HG02678 (cell line): ENCODE results near the gene NR4A1.

ENCODE experiments used
- ATAC-seq: cut with Tn5 transposase; IDR thresholded peaks from one replicate; pipeline ENCODE4 v1.9.1; 2021; ENCODE audit warnings: mild to moderate bottlenecking, moderate library complexity; ENCODE audit not compliant: unreplicated experiment

The NR4A1 gene

GRCh38 chr12:52041035-52041434 lies 10.2 kb upstream of the NR4A1 start:
- no peak for ATAC-seq

DNA sequence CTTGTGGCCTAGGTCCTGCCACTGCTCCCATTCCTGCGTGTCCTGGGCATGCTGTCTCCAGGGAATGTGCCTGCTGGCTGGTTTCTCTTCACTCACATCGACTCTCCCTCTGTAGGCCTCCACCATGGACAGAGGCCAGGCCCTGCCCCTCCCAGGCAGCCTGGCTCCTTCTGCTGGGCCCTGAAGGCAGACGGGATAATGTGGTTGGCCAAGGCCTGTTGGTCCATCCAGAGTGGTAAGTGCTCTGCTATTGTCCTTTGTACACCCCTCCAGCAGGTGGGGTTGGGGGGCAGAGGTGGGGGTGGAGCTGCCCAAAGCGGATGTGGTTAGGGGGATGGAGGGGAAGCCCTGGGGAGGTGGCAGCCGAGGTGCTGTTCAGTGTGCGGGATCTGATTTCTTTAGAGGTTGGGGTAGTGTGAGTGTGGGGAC lies 9.5 kb upstream of the NR4A1 start:
- ATAC-seq = no peak

- no peak for ATAC-seq
Observed at GRCh38 chr12:52042706-52043385, 8.4 kb upstream of the NR4A1 start.

DNA sequence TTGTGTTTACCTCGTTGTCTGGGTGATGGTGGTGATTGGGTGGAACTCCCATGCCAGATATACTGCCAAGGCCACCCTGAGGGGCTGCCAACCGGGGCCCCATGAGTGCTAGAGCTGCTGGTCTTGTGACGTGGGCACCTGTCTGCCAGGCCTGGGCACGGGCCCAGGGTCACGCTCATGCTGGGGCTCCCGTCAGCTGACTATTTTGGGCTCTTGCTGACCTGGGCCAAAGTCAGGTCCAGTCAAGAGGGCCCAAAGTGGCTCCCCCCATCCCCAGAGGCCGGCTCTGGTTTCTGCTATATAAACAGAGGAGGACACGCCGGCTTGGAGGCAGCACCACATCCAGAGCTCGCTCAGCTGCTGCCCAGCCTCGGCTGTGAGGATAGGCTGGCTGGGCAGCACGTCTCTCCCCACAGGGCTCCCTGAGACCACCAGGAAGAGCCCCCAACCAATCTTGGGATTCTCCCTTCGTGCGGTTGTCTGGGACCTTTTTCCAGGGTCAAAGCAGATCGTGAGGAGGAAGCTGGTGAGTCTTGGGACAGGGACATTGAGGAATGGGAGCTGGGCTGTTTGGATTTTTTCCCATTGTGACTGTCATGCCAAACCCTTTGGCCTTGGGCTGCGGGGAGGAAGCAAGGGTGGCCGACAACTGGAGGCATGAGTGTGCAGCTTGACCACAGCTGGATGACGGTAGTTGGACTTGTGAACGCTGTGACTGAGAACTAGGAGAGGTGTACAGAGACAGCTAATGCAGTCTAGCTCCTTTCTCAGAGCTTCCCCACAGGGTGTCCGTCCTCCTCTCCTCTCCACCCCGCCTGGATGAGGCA lies 7.6 kb upstream of the NR4A1 start:
- ATAC-seq = no peak

GRCh38 chr12:52044292-52044983 lies 6.8 kb upstream of the NR4A1 start:
- ATAC-seq = no peak

DNA sequence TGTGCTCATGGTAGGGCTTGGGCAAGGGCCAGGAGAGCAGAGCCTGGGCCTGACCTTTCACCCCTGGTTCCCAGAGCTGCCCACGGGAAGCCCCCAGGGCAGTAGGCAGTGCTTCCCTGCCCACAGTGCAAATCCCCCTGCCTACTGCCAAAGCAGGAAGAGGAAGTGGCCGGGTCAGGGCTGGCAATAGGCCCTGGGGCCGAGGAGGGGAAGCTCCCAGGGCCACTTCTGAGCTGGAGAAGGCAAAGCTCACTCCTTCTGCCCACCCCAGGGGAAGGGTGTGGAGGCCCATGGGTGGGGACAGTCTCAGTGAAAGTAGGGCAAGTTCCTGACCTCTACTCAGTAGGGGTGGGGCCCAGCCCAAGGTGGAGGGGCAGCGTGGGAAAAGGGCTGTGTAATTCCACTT lies 5.4 kb upstream of the NR4A1 start:
- ATAC-seq = no peak

DNA sequence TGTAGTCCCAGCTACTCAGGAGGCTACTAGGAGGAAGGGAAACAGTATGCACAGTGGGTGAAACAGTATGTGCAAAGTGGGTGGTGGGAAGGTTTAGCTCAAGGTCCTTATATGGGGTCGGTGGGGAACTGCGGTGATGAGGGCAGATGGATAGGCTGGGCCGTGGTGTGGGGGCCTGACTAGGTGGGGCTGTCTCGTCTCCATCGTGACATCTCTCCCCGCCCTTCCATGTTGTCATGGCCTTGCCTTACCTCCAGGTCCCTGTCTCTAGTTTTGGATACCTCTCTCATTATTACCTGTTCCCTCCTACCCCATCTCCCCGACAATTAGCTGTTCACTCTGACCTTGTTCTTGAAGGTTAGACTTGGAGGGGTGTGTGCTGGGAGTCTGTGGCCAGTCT lies 4.4 kb upstream of the NR4A1 start:
- no peak for ATAC-seq

- no peak for ATAC-seq
Observed at GRCh38 chr12:52049286-52049685, 2.0 kb upstream of the NR4A1 start.

- no peak for ATAC-seq
Observed at GRCh38 chr12:52049688-52050087, 1.6 kb upstream of the NR4A1 start.

DNA sequence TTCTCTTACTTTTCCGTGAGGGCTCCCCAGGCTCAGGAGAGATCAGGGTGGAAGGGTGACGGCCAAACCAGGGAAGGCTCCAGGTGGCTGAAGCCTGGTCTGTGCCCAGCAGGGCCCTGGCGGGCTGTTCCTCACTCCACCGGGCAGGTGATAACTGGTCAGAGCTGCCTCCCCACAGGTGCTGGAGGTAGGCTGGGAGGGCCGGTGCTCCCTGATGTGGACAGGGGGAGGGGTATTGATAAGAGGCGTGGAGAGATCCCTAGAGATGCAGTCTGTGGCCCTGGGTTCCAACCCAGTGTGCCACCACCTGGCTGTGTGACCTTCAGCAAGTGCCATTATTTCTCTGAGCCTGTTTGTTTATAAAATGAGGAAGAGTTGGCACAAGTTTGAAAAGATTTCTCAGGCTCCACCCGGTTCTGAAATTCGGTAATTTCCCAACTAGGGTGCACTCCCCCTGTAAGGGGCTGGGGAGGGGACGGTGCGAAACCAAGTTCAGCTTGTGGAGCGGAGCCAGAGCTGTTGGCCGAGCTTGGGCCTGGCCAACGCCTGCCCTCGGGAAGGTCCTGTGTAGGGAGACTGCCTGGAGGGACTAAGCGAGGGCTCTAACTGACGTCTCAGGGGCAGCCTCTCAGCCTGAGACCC lies 1.0 kb upstream of the NR4A1 start:
- peak; percentile 18 for ATAC-seq

- no peak for ATAC-seq
Observed at GRCh38 chr12:52052468-52053186, 1.4 kb downstream of the NR4A1 start.

DNA sequence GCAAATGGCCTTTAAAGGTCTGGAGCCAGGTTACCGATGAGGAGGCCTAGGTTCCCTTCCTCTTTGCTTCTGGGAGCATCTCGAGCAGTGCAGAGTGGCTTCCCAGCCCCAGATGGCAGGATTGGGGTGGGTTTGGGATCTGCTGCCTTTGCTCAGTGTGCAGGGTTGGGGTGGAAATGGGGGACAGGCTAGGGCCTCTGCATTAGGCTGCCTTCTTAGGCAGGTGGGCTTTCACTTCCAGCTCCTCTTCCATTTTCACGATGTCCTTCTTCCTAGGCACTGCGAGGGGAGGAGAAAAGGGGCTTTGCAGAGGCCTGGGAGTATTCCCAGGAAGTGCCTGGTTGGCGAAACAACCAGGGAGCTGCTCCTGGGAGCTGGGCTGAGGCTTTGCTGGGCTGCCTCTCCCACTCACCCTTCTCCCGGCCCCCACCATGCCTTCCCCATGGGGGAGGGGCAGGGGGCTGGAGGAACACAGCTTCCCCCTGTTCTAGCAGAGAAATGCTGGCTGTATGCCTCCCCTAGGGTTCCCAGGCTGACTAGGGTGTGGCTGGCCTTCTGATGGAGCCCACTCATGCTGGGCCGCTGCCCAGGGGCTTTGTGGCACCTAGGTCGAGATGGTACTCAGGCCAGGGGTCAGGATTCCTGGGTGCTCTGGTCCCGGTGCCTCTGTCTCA lies 2.4 kb downstream of the NR4A1 start:
- ATAC-seq = no peak

DNA sequence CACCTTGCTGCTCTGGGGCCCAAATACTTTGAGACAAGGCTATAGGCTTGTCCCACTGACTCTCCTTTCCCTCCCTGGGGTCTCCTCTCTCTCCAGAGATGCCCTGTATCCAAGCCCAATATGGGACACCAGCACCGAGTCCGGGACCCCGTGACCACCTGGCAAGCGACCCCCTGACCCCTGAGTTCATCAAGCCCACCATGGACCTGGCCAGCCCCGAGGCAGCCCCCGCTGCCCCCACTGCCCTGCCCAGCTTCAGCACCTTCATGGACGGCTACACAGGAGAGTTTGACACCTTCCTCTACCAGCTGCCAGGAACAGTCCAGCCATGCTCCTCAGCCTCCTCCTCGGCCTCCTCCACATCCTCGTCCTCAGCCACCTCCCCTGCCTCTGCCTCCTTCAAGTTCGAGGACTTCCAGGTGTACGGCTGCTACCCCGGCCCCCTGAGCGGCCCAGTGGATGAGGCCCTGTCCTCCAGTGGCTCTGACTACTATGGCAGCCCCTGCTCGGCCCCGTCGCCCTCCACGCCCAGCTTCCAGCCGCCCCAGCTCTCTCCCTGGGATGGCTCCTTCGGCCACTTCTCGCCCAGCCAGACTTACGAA lies 3.1 kb downstream of the NR4A1 start:
- no peak for ATAC-seq

- no peak for ATAC-seq
Observed at GRCh38 chr12:52054833-52055730, 3.8 kb downstream of the NR4A1 start.

- no peak for ATAC-seq
Observed at GRCh38 chr12:52055731-52056711, 4.8 kb downstream of the NR4A1 start.

DNA sequence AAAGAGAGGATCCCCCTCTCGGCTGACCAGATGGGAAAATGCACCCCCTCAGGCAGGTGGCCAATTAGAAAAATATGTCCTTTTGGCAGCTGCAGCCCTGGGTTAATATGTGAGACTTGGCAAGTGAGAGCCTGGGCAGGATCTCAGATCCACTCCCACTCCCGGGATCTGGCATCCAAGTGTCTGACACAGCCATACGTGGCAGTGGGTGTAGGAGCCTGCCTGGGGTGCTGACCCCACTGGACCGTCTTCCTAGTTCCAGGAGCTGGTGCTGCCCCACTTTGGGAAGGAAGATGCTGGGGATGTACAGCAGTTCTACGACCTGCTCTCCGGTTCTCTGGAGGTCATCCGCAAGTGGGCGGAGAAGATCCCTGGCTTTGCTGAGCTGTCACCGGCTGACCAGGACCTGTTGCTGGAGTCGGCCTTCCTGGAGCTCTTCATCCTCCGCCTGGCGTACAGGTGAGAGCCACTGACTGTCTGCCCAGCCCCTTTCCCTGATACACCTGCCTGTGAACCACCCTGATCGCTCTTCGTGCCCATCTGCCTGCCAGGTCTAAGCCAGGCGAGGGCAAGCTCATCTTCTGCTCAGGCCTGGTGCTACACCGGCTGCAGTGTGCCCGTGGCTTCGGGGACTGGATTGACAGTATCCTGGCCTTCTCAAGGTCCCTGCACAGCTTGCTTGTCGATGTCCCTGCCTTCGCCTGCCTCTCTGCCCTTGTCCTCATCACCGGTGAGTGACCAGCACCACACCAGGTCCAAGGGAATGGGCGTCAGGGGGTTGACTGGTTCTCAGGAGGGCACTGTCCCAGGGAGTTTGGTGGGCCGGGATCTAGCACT lies 5.8 kb downstream of the NR4A1 start:
- ATAC-seq = no peak
